ENCODE measurements around the gene E2F1.
A peak's percentile ranks its signal among the peaks of the same experiment; 100 is the strongest.

E2F1 gene, protein sequence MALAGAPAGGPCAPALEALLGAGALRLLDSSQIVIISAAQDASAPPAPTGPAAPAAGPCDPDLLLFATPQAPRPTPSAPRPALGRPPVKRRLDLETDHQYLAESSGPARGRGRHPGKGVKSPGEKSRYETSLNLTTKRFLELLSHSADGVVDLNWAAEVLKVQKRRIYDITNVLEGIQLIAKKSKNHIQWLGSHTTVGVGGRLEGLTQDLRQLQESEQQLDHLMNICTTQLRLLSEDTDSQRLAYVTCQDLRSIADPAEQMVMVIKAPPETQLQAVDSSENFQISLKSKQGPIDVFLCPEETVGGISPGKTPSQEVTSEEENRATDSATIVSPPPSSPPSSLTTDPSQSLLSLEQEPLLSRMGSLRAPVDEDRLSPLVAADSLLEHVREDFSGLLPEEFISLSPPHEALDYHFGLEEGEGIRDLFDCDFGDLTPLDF

GRCh38 chr20:33686100-33686983, at the start of gene E2F1:
Gene E2F1 (minus strand): TSS chr20:33686385. CDS start chr20:33686264, 121 bp downstream.
- peak; percentile 71 for DNase-seq

DNA sequence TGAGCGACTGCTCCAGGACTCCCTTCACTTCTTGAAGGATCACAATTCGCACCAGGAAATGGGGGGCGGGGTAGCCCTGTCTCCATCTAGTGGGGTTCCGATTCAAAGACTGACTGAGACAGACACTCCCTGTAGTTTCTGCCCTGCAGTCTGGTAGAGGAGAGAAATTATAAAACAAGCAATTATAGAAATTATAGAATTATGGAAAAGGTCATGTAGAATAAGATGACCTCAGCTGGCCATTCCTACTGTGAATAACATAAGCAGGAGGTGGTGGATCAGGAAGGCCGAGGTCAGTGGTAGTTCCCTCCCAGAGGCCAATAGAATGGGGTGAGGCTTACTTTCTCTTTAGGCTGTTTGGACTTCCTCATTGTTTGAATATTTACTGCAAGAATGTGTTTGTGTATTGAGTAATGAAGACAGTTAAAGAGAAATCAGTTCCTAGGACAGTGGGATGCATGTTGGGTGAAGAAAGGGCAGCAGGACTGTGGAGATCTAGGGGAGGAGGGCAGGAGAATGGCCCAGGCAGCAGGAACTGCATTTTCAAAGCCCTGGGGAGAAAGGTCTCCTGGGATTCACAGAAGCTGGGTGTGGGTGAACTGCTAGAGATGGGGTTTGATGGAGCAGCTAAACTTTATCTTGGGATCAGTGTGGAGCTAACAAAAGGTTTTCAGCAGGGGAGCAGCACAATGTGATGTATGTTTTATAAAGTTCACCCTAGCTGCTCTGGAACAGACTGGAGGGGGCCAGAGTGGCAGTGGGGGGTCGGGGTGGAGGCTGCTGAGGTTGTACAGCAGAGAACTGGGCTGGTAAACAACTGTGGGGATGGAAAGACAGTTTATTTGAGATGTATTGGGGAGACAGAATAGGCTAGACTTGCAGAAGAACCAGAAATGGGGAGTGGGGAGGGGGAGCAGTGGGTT, 47.7 kb upstream of the E2F1 start:
- DNase-seq, result no peak

- peak; percentile 90 for DNase-seq
Measured at GRCh38 chr20:33732166-33732970, 46.2 kb upstream of the E2F1 start.

DNA sequence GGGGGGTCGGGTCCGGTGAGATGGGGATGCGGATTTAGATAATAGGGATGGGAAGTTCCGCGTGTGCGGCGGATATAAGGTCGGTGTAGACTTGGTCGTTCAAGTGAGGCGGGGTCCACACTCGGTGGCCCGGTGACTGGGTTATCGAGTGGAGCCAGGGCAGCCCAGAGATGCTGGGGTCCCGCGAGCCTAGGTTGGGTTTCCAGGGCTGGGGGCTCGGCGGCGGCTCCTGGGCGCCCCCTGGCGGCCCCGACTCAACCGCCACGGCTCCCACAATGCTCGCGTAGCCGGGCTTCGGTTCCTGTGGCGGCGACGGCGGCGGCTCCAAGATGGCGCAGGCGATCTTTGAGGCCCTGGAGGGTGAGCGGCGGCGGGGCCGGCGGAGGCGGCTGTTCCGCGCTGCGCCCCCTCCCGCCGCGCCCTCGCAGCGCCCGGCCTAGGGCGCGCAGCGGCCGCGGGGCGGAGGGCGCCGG, 45.5 kb upstream of the E2F1 start, which contains the start of gene ZNF341:
TSS of gene ZNF341 (plus strand) at position 304 of the 473 bp plus-strand sequence. CDS start at position 330, 26 bp downstream.
- peak; percentile 90 for DNase-seq

DNA sequence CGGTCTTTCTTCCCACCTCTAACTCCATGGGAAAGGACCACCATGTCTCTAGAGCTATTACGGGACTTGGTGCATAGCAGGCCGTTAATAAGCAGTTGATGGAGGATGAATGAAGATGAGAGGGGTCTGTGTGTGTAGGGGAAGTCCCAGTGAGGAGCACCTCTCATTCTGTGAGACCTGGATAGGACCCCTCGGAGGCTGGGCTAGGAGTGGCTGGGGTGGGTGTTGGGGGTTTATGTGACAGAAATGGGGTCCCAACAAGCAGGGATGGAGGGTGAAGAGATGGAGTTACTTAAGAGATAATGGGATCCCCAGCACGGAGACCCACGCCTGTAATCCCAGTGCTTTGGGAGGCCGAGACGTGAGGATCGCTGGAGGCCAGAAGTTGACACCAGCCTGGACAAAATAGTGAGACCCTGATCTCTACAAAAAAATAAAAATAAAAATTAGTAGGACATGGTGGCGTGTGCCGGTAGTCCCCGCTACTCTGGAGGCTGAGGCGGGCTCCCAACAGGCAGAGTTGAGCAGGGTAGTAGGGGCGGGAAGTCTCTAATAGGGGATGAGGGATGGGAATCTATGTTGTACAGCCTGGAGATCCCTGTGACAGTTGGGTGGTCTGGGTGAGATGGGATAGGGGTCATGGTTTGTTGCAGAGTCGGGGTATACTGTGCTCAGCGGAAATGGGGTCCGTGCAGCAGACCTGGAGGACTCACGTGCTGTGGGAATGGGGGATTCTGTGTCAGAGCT, 44.9 kb upstream of the E2F1 start:
- DNase-seq, result no peak

DNA sequence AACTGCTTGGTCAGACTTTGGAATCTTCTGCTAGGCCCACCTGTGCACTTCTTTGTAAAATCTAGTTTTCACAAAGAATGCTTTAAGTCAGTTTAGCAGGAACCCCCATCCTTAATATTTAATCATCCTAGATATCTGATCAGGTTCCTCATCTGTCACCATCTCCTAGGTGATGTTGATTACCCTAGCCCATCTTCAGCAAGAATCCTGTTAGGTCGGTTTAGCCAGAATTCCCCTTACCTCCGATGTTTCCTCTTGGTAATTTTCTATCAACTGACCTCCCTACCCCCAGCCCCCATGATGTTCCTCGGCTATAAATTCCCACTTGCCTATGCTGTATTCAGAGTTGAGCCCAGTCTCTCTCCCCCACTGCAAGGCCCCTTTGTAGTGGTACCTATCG, 42.9 kb upstream of the E2F1 start:
- DNase-seq, result no peak

DNA sequence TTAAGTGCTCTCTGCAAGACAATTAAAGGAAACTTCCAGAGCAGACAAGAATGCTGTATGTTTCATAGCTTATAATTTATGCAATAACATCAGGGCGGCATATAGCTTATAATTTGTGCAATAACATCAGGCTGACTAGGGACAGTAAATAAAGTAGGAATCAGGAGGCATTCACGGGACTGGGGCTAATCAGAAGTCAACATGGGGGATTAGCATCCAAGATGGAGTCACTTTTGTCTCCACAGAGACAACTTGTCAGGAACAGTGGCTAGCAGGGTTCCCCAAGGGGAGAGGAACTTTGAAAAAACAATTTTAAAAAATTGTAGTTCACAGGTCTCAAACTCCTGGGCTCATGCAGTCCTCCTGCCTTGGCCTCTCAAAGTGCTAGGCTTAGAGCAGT, 42.3 kb upstream of the E2F1 start:
- DNase-seq, result no peak

DNA sequence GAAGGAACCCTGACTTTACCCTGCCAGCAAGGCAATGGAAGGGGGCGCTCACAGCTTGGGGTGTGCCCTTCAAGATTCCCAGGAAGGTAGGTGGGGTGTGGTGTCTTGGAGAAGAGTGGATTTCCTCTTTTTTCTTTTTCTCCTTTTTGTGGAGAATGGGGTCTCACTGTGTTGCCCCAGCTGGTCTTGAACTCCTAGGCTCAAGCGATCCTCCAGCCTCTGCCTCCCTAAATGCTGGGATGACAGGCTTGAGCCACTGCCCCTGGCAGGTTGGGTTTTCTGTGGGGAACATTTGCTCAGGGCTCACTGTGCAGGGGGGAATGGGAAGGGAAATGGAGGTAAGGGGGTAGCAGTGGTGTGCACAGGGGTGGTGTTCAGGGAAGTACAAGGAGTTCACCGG, 41.6 kb upstream of the E2F1 start:
- DNase-seq, result no peak

GRCh38 chr20:33727115-33727479, 40.9 kb upstream of the E2F1 start:
- DNase-seq, result no peak

GRCh38 chr20:33725607-33726264, 39.6 kb upstream of the E2F1 start:
- DNase-seq, result no peak

DNA sequence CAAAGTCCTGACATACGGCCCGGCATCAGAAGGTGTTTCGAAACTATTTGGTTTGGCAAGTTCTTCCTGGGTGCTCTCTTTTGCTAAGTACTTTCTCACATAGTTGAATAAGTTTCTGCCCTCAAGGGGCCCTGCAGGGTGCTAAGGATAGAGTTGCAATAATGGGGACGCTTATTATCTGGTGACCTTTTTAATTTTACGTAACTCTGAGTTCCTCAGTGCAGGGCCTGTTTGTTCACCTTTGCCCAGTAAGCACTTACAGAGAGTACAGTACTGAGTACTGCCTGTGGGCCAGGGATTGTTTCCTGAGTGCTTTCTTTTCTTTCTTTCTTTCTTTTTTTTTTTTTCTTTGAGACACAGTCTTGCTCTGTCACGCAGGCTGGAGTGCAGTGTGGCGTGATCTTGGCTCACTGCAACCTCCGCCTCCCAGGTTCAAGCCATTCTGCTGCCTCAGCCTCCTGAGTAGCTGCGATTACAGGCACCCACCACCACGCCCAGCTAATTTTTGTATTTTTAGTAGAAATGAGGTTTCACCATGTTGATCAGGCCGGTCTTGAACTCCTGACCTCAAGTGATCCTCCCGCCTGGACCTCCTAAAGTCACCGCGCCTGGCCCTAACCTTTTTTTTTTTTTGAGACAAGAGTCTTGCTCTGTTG, 38.4 kb upstream of the E2F1 start:
- DNase-seq, result no peak

DNA sequence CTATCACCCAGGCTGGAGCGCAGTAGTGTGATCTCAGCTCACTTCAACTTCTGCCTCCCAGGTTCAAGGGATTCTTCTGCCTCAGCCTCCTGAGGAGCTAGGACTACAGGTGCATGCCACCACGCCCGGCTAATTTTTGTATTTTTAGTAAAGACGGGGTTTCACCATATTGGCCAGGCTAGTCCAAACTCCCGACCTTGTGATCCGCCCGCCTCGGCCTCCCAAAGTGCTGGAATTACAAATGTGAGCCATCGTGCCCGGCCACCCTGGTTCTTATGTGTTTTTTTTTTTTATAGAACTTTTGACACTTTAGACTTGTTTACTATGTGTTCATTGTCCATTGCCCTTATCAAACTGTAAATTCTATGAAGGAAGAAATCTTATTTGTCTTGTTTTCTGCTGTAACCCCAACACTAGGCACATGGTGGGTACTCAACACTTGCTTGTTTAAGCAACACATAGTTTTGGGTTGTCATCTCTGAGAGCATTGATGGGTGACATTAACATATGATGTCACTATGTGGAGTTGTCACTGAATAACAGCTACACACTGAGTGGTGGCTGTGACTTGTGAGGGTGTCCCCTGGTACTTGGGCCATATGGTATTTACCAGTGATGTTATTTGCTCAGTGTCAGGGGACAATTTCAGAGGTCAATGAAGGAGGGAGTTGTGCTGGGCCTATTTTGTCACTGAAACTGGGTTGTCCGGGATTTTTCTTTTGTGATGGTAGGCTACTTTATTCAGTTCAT, 35.4 kb upstream of the E2F1 start:
- no peak for DNase-seq

- peak; percentile 98 for DNase-seq
Measured at GRCh38 chr20:33719989-33720709, 34.0 kb upstream of the E2F1 start, which contains the start of gene PXMP4. Gene PXMP4 (minus strand): TSS chr20:33720310. CDS start chr20:33720207, 103 bp downstream.

GRCh38 chr20:33719277-33719988, 33.2 kb upstream of the E2F1 start:
- DNase-seq, result no peak

- DNase-seq, result no peak
Measured at GRCh38 chr20:33716498-33716897, 30.3 kb upstream of the E2F1 start.

DNA sequence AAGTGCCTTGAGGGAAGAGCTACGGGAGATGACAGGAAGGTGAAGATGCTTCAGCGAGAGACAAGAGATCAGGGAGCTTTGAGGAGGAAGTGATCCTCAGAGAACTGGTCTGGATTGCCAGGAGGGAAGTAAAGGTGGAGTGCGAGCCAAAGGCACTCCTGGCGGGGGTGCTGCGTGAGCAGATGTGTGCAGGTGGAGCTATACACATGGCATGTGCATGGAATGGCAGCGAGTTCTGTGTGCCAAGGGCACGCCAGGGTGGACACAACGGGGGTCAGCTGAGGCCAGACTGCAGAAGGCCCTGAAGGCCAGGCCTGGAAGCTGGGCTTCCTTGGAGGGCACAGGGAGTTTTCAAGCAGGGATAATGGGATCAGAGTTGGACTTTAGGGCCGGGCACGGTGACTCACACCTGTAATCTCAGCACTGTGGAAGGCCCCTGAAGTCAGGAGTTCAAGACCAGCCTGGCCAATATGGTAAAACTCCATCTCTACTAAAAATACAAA, 27.7 kb upstream of the E2F1 start:
- DNase-seq, result no peak

DNA sequence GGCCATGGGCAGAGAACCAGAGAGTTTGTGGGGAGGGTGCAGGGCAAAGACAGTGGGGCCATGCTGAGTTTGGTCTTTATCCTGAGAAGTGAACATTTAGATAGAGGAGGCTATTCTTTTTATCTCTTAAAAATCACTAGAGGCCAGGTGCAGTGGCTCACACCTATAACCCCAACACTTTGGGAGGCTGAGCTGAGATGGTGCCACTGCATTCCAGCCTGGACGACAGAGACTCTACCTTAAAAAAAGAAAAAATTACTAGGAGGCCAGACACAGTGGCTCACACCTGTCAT, 25.2 kb upstream of the E2F1 start:
- no peak for DNase-seq

Data from NCI-H1417 treated with DMSO at 0.1 percent for 48 hours (cell line).